ENCODE results near the gene KIT. TPM values are rescaled to one million over a fixed set of nuclear protein-coding genes. Genes with fewer than 3 reads are reported as not detected.

KIT gene
- total and polyA plus RNA-seq, 2 of the 4 experiments (the other 2 are of a cell fraction) = 3.3 to 5.9 TPM

DNA sequence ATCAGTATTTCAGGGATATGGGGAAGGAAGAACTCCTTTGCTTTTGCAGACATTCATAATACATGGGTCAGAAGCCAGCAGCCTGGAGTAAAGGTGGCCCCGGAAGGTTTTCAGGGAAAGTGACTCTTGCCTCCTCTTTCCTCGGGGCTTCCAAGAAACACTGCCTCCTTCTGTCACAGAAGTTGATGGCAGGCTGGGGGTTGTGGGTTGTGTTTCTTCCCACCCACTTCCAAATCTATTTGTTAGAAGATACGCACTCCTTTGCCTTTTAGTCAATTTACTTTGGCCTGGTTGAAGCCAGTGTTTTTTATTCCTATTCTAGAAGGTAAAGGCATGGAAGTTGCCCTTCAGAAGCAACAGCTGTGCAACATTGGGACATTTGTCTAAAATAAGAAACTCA is 19.7 kb downstream of the KIT start:
- H4K5ac ChIP-seq (ENCODE audit: low read depth, low read length) = no peak overlapping the region
- no peak overlapping the region for H3K14ac ChIP-seq (replicated peaks; ENCODE audit: low read depth, low read length)
- no peak overlapping the region for H4K8ac ChIP-seq (ENCODE audit: low read depth in 2 of 2, low read length in 2 of 2)
- WGBS, 2 experiments (ENCODE audit: extremely low coverage in 2 of 2, insufficient read length in 1 of 2) = no CpG with 5 or more reads among the region's 3 CpGs
- no peaks in the 10 kb centered on the region for H3K27me3 ChIP-seq (ENCODE audit: control insufficient read depth, insufficient read depth, low read length)
- no peak overlapping the region for H2BK20ac ChIP-seq (ENCODE audit: low read depth, low read length)
- no TSS peak for BruUV-seq (replicated peaks)
- H3K9me1 ChIP-seq (ENCODE audit: insufficient read depth, low read length) = no peaks in the 10 kb centered on the region
- no peak overlapping the region for H3K23ac ChIP-seq (ENCODE audit: low read depth, low read length)
- no peak overlapping the region for H3K27ac ChIP-seq (ENCODE audit: insufficient read depth, low read length)
- no peak overlapping the region for H3K56ac ChIP-seq (ENCODE audit: extremely low read depth, insufficient read depth, low read length)
- intact Hi-C loops (cut with micrococcal nuclease) (no loop called here), dilution Hi-C loops (cut with HindIII; ENCODE audit: low sequenced_read_pairs, unreplicated experiment) (no loop called here), in situ Hi-C loops (cut with MboI; ENCODE audit: low sequenced_read_pairs) (no loop called here)
- no peak overlapping the region for H2BK5ac ChIP-seq (ENCODE audit: low read depth, low read length, poor library complexity, severe bottlenecking)
- H2AK9ac ChIP-seq (replicated peaks; ENCODE audit: low read depth, low read length, poor library complexity) = no peak overlapping the region
- no peak overlapping the region for H3K4me3 ChIP-seq (ENCODE audit: insufficient read depth, low read depth, low read length)
- H2AK5ac ChIP-seq (ENCODE audit: low read depth, low read length) = no peak overlapping the region
- no peak overlapping the region for H4K91ac ChIP-seq (ENCODE audit: insufficient read depth, low read depth, low read length)
- H2BK15ac ChIP-seq (ENCODE audit: low read depth, low read length) = no peak overlapping the region
- TF ChIP-seq, protein P1, sequence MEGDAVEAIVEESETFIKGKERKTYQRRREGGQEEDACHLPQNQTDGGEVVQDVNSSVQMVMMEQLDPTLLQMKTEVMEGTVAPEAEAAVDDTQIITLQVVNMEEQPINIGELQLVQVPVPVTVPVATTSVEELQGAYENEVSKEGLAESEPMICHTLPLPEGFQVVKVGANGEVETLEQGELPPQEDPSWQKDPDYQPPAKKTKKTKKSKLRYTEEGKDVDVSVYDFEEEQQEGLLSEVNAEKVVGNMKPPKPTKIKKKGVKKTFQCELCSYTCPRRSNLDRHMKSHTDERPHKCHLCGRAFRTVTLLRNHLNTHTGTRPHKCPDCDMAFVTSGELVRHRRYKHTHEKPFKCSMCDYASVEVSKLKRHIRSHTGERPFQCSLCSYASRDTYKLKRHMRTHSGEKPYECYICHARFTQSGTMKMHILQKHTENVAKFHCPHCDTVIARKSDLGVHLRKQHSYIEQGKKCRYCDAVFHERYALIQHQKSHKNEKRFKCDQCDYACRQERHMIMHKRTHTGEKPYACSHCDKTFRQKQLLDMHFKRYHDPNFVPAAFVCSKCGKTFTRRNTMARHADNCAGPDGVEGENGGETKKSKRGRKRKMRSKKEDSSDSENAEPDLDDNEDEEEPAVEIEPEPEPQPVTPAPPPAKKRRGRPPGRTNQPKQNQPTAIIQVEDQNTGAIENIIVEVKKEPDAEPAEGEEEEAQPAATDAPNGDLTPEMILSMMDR (conservative IDR thresholded peaks at IDR 0.05; ENCODE audit: low read depth, low read length) = no peak
- TF ChIP-seq, protein P2, sequence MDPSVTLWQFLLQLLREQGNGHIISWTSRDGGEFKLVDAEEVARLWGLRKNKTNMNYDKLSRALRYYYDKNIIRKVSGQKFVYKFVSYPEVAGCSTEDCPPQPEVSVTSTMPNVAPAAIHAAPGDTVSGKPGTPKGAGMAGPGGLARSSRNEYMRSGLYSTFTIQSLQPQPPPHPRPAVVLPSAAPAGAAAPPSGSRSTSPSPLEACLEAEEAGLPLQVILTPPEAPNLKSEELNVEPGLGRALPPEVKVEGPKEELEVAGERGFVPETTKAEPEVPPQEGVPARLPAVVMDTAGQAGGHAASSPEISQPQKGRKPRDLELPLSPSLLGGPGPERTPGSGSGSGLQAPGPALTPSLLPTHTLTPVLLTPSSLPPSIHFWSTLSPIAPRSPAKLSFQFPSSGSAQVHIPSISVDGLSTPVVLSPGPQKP (IDR thresholded peaks at IDR 0.05; ENCODE audit: borderline replicate concordance, low read depth, low read length) = no peak
- TF ChIP-seq BHLHE40 (IDR thresholded peaks at IDR 0.05; ENCODE audit: low read depth, low read length) = no peak
- TF ChIP-seq CEBPB (IDR thresholded peaks at IDR 0.05; ENCODE audit: low read depth, low read length) = no peak
- TF ChIP-seq RFX5 (IDR thresholded peaks at IDR 0.05; ENCODE audit: low read depth, low read length) = no peak
- TF ChIP-seq SMC3 (IDR thresholded peaks at IDR 0.05; ENCODE audit: low read depth, low read length) = no peak
- TF ChIP-seq MXI1 (IDR thresholded peaks at IDR 0.05; ENCODE audit: borderline replicate concordance, low read depth, low read length) = no peak
- no peak for TF ChIP-seq MAZ (IDR thresholded peaks at IDR 0.05; ENCODE audit: borderline replicate concordance, low read depth, low read length)
- TF ChIP-seq RAD21 (IDR thresholded peaks at IDR 0.05; ENCODE audit: low read length) = no peak
- TF ChIP-seq CHD1 (IDR thresholded peaks at IDR 0.05; ENCODE audit: low read depth, low read length) = no peak
- TF ChIP-seq MAFK (IDR thresholded peaks at IDR 0.05; ENCODE audit: low read depth, low read length) = no peak
- TF ChIP-seq POLR2A (IDR thresholded peaks at IDR 0.05; ENCODE audit: low read depth, low read length) = no peak
- no peaks in the 10 kb centered on the region for H3K9me3 ChIP-seq (ENCODE audit: control insufficient read depth, insufficient read depth, low read length)
- no peak for ATAC-seq (ENCODE audit: low read depth)
- ChIA-PET CTCF (interaction anchor here (1.1 kb wide), 1 partner anchor 8 kb away, joined by 3 read pairs; no protein-coding TSS in a partner anchor), POLR2A (ENCODE audit: unreplicated experiment) (no interaction called here)
- peaks cover 0 to 3% of the 10 kb centered on the region in 2 experiments; a peak in 1 of 4 replicates for H3K79me1 ChIP-seq (ENCODE audit: low read depth in 1 of 2, low read length in 2 of 2)
- H3K4me2 ChIP-seq (ENCODE audit: low read depth, low read length) = no peak overlapping the region
- H4K20me1 ChIP-seq (ENCODE audit: insufficient read depth, low read length) = no peaks in the 10 kb centered on the region
- no peak overlapping the region for H3K9ac ChIP-seq (ENCODE audit: low read depth, low read length)
- H3K36me3 ChIP-seq (ENCODE audit: control insufficient read depth, insufficient read depth, low read length) = no peaks in the 10 kb centered on the region
- no peak overlapping the region for H2BK120ac ChIP-seq (ENCODE audit: low read depth, low read length)
- H3K4me1 ChIP-seq (ENCODE audit: control insufficient read depth, insufficient read depth, low read length) = no peaks in the 10 kb centered on the region
- no peak overlapping the region for H3K4ac ChIP-seq (ENCODE audit: low read depth, low read length)
- no peak overlapping the region for H2AFZ ChIP-seq (replicated peaks; ENCODE audit: low read length, poor library complexity)
- no peak for DNase-seq
- H3K18ac ChIP-seq (ENCODE audit: low read depth, low read length) = no peak overlapping the region

Measured in IMR-90 (cell line).